DMS79 treated with DMSO at 0.1 percent for 48 hours (cell line): Measurements from ENCODE around the gene ADAT3.

Source experiments
- DNase-seq: peaks from one replicate; lab custom pipeline; 2025; lab: John Stamatoyannopoulos, UW

ADAT3 gene

DNA sequence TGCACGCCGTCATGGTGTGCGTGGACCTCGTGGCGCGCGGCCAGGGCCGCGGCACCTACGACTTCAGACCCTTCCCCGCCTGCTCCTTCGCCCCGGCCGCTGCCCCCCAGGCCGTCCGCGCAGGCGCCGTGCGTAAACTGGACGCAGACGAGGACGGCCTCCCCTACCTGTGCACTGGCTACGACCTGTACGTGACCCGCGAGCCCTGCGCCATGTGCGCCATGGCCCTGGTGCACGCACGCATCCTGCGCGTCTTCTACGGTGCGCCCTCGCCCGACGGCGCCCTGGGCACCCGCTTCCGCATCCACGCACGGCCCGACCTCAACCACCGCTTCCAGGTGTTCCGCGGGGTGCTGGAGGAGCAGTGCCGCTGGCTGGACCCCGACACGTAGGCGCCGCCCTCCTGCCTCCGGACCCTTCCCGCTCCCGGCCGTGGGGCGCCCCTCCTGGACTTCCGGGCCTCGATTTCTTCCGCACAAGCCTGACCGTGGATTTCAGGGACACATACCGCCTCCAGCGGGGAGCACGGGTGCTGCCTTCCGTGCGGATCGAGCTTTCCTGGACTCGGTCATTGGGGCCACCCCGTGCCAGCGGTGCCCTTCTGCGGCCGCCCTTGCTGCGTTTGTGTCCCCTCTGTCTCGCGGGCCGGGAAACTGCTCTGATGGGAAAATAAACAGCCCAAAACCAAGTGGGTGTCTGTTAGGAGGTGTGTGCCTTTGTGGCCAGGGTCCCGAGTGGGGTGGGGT, 7.7 kb downstream of the ADAT3 start:
- DNase-seq = no peak

DNA sequence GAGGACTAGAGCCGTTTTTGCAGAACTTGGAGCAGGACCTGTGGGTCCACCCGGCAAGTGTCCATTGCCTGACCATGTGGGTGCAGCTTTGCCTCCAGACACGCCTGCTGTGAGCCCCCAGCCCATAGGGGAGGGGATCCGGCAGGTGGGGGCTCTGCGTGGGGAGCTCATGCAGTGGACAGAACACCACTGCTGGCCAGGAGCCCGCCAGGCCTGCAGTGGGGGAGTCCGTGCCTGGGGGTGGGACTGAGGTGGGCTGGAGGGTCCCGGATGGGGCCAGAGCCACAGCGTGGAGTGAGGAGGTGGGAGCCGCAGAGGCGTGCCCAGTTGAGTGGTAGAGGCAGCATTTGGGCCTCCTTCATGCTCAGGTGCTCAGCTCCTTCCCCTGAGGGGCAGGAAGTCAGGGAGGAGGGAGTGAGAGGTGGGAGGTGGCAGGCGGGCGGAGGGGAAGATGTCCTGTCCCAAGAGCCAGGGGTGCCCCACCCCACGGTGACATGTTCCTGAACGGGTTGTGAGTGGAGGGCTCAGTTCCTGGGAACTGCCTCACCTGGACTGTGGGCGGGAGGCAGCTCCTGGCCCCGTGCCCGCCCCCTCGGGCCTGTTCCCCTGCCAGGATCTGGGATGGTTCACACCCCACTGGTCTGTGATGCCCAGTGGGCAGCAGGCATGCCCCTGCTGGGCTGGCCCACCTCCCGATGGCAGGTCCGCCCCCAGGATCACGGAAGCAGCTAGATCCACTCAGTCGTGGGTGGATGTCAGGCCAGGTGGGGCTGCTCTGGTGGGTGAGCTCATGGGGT, 8.8 kb downstream of the ADAT3 start:
- no peak for DNase-seq

DNA sequence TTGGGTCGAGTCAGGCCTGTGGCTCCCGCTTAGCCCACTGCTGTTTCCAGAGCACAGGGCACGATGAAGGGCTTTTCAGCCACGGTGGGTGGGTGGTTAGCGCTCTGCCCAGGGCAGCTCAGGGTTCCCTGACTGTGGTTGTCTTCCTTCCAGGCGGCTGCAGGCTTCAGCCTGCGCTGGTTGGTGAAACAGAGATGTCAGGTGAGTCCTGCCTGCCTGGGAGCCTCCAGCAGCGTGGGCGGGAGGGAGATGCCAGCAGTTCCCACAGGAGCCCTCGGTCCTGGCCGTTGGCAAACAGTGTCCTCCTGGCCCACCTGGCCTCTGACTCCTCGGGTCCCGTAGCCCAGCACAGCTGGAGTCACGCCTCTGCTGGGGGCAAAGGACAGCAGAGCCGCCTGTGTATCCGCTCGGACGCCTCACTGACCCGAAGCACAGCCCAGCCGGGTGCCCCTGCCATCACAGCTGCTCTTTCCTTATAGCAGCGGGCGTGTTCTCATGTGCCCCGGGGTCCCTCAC, 9.7 kb downstream of the ADAT3 start:
- DNase-seq = no peak

DNA sequence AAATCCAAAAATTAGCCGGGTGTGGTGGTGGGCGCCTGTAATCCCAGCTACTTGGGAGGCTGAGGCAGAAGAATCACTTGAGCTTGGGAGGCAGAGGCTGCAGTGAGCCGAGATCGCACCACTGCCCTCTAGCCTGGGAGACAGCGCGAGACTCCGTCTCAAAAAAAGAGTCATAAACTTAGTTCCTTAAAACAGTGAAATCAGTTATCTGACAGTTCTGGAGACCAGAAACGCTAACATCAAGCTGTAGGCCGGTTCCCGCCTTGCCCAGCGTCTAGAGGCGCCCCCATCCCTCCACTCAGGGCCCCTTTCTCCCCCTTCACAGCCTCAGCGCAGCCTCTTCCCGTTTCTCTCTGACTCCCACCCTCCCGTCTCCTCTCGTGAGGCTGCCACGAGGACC, 11.9 kb downstream of the ADAT3 start:
- DNase-seq = no peak

DNA sequence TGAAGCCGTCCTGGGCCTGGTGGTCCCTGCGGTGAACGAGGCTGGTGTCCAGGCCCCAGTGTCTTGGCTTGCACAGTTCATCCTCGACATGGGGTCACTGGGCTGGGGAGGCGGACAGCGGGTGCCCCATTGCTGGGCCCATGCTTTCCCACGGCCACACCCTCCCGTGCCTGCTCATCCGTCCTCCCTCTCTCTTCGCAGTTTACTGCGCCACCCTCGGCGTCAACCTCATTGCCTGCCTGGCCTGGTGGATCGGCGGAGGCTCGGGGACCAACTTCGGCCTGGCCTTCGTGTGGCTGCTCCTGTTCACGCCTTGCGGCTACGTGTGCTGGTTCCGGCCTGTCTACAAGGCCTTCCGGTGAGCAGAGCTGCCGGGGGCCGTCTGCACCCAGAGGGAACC, 12.7 kb downstream of the ADAT3 start:
- DNase-seq = no peak

DNA sequence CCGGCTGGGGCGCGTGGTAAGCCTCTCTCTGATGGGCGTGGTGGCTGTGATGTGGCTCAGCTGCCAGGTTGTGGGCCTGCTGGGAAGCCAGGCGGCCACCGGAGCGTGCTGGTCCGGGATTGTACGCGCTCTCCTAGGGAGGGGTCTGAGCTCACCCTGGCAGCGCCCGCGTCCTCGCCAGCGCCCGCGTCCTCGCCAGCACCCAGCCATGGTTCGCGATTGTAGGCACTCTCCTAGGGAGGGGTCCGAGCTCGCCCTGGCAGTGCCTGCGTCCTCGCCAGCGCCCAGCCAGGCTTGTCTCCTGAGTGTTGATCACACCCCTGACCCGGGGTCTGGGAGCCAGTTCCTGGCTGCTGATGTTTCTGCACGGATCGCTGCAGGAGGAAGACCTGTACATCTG, 13.8 kb downstream of the ADAT3 start:
- DNase-seq = no peak

DNA sequence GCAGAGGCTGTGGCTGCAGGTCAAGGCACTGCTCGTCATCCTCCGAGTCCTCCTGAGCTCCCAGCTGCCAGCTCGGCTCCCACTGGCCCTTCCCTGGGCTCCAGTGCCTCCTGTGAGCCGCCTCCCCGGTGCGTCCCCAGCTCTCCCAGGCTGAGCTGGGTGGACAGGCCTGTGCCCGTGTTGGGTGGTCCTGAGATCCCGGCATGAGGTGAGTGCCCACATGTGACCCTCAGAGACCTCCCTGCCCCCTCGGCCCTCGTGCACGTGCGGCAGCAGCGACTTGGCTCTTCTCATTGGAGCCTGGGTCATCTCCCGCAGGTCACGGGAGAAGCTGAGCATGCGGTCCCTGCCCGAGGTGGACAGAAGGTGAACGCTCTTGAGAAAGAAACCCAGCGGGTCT, 15.4 kb downstream of the ADAT3 start:
- DNase-seq = no peak

DNA sequence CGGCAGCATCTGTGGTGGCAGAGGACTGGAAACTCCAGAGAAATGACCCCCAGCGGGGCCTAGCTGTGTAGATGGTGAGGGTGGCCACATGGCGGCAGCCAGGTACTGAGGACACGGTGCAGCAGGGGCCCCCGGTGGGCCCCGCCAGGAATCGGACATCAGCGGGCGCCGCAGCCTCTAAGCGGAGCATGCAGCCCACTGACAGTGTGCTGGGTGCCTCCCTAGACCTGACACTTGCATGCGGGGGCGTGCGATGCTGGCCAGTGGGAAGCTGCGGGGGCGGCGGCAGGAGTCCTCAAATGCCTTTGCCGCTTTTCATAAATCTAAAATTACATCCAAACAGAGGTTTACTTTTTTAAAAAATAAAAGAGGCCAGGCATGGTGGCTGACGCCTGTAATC, 16.1 kb downstream of the ADAT3 start:
- DNase-seq = no peak

DNA sequence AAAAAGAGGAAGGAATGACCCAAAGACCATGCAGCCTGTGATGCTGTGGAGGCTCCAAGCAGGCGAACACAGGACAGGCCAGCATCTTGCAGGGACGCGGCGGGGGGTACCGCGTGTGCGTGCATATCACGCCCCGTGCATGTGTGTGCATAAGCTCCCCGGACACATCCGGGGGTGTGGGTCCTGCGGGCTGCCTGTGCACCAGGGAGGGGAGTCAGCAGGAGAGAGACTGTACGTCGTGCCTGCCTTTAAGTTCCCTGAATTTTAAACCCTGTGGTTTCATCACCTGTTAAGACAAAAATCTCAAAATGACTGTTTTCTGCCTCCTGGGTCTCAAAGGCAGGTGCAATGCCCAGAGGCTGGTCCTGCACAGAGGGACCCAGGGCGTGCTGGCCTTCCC, 16.6 kb downstream of the ADAT3 start:
- DNase-seq = no peak

DNA sequence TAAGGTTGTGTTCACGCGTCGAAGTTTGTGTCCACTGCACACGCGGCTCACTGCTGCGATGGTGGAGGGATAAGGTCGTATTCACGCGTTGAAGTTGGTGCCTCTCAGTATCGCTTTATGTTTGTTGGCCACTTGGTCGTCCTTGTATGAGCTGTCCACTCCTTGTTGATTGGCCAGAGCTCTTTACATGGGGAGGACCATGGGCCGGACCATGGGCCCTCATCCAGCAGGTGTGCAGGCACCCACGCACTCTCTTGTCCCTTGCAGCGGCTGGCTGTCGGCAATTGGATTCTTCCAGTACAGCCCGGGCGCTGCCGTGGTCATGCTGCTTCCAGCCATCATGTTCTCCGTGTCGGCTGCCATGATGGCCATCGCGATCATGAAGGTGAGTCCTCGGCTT, 17.6 kb downstream of the ADAT3 start:
- DNase-seq = no peak

DNA sequence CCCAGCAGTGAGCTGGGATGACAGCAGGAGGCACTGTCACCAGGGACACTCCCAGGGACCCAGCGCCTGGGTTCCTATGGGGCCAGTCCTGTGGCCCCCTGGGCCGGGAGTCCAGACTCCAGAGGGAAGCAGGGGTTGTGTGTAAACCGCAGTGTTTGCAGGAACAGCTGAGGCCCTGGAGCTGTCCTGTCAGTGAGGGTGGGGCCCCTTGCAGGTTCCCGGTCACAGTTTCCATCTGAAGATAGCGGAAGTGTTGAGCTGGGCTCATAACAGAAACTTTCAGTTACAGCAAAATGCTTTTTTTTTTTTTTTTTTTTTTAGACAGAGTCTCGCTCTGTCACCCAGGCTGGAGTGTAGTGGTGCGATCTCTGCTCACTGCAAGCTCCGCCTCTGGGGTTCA, 18.1 kb downstream of the ADAT3 start:
- no peak for DNase-seq

DNA sequence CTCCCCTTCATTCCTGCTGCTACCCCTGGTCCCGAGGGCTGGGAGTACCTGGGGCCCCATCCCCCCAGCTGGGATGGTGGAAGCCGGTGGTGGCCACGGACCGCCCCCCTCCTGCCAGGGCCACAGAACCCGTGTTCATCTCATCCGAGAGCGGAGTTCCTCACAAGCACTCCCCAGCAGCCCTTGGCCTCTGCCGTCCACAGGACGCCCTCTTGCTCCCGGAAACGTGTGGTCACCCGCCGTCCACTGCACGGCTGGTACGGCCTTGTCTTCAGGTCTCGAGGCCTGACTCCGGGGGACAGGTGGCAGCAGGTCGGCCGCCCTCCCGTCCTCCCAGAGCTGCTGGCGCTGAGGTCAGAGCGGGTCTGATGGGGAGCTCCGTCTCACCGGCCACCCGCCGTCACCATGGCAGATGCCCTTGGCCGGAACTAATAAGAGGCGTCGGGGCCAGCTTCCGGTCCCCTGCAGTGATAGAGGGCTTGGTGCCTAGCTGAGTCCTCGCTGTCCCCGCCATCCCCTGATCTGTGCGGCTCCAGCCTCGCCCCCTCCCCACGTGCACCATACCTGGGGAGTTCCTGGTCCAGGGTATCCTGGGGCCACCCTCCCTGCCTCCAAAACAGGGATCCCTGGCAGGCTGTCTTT, 19.2 kb downstream of the ADAT3 start:
- DNase-seq = no peak

DNA sequence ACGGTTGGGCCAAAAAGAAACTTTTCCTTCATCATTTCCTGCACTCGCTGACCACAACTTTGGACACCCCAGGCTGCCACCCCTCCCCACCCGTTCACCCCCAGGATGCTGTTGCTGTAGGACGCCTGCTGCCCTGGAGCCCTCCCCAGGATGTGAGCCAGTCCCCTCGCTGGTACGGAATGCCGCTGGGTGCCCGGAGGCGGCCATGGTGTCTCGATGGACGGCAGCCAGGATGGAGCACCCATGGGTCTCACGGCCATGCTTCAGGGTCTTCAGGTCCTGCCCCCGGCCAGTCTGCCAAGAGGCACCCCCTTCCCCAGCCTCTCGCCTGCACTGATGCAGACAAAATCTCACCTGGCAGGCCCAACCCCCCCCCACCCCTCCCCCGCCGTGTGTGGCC, 20.3 kb downstream of the ADAT3 start:
- no peak for DNase-seq

DNA sequence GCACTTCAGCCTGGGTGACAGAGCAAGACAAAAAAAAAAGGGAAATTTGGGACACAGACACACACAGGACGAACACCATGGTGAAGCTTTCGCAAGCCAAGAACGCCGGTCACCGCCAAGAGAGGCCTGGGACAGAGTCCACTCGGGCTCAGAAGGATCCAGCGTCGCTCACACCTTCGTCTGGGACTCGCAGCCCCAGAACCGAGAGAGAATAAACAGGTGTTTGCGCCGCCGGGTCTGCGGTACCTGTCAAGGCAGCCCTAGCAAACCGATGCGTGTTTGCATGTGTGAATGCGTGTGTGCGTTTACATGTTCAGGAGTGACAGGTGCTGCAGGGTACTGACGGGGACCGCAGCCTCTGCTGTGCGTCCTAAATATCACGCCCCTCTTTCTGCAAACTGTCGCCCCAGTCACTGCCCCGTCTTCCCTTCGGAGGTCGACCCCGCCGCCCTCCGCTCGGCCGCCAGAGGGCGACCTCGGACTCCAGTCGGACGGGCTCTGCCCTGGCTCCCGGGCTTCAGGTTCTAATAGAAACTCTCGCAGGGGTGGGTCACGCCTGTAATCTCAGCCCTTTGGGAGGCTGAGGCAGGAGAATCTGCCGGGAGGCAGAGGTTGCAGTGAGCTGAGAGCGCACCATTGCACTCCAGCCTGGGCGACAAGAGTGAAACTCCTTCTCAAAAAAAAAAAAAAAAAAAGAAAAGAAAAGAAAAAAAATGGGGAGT, 24.0 kb downstream of the ADAT3 start:
- peak; percentile 31 for DNase-seq

DNA sequence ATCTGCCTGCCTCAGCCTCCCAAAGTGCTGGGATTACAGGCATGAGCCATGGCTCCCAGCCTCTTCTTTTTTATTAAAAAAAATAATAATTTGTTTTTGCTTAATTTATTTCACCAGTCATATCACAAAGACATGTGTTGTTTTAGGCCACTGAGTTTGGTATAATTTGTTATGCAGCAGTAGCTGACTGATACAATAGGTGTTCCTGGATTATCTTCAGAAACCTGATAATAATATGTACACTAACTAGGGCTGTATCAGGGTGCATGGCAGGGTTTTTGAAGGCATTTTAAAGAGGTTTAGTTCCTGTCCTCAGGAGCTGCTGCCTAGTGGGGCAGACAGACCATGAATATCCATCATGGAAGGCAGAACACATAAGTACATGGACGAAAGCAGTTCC, 26.2 kb downstream of the ADAT3 start:
- no peak for DNase-seq

DNA sequence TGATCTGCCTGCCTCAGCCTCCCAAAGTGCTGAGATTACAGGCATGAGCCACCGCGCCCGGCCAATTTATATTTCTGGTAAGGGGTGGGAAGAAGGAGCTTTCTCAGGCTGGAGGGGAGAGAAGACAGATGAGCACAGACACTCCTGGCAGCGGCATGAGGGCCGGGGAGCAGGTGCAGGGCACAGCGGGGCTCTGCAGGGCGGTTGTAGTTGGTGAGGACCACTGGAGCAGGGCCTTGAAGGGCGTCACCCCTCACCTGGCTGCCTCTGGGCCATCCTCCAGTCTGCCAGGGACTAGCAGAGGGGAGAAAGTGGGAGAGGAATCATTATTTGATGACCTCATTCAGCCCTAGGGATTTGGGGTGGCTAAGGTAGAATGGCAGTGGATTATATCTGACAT, 27.2 kb downstream of the ADAT3 start:
- DNase-seq = no peak

DNA sequence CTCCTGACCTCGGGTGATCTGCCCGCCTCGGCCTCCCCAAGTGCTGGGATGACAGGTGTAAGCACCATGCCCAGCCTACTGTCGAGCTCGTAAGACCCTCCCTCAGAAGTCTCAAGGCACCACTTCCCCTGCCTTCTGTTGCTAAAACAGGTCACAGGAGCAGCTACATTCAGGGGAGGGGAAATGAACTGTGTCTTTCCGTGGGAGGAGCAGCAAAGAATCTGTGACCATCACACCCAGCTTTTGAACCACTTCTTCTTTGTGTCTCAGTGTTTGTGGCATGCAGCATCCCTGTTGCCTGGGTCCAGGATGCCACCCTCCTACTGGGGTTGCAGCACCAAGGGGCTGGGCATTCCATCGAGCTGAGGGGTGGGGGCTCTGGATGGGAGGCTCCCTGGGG, 28.0 kb downstream of the ADAT3 start:
- DNase-seq = no peak

DNA sequence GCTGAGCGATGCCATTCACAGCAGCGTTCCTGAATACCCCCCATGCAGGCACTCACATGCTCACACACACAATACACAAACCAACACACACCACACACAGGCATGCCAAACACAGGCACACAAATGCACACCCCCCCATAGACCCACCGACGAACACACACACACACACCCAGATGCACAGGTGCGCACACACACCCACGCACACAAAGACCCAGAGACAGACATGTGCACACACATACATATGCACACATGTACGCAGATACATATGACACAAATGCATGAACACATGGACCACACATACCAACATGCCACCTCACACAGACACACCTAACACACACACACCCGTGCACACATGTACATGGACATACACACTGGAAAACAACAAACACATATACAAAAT, 28.7 kb downstream of the ADAT3 start:
- no peak for DNase-seq

DNA sequence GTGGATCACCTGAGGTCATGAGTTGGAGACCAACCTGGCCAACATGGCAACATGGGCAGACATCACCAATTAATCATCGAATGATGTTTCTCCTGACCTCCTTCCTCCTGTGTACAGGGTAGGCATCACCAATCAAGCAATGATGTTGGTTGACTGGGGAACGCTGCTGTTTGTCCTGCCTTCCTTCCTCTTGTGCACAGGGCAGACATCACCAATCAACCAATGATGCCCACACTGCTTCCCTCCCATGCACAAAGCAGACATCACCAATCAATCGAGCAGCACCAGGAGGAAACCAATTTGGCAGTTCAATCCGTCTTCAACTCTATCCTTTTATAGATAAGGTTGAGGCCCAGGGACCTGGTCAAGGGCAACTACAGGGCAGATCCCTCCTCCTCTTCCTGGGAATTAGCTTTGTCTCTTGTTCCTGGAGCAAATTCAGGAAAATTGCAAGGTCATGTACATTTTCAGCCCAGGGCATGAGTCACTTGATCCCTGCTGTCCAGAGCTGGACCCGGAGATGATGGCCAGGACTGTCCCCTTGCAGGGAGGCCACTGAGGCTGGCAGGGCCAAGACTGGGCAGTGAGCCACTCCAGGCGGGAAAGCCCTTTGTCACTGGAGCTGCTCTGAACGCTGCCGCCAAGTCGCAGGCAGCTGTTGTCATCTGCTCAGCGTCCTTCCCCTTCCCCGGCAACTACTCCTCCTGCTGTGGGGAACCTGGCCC, 30.4 kb downstream of the ADAT3 start:
- DNase-seq = no peak

DNA sequence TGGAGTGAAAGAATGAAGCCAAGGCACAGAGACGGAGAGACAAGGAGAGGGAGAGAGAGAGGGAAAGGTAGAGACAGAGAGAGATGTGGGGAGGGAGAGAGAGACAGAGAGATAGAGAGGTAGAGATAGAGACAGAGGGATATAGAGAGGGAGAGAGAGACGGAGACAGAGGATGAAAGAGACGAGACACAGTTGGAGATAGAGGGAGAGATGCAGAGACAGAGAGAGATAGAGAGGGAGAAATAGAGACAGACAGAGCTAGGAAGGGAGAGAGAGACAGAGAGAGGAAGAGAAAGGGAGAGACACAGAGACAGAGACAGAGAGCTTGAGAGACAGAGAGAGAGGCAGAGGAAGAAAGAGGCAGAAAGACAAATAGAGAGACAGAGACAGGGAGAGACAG, 31.2 kb downstream of the ADAT3 start:
- DNase-seq = no peak

DNA sequence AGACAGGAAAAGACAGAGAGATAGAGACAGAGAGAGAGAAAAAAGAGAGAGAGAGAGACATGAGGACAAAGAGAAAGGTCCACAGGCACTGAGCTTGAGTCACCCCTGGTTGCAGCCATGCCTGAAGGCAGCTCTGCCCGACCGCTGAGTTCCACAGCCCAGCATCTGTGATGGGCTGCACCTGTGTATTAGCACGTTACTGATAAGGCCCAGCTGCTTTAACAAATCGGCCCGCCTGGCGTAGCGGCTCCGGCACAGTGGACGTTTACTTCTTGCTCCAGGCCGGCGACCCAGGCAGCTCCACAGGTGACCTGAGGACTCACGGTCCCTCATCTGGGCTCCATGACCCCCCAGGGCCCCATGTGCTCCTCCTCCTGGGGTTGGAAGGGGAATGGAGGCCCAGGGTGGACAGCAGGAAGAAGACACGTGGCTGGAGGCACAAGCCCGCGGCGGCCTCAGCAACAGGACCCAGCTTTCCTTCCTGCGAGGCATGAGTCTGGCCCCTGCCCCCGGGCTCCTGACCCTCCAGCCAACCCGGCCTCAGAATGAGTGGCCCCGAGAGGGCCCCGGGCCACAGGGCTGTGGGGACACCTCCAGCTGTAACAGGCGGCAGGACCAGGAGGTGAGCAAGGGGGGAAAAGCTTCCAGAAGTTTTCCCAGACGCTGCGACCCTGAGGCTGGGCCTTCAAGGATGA, 31.9 kb downstream of the ADAT3 start:
- no peak for DNase-seq
